Activated T-cell treated with anti-CD3 and anti-CD28 coated beads, Interleukin-2, amount 50 U/mL, for 72 hours (primary cell): Measurements from ENCODE around the gene RASL11A. TPM values are rescaled to one million over a fixed set of nuclear protein-coding genes. Genes with fewer than 3 reads are reported as not detected.
A peak's percentile ranks its signal among the peaks of the same experiment; 100 is the strongest.

Source experiments
- ATAC-seq, 2 donors: fragments of 150-1000 bp; cut with Tn5 transposase; replicated peaks in 1 of 2; 2 replicates each; pipeline ENCODE4 v1.10.0; 2021; ENCODE audit warnings: moderate library complexity in 2 of 2, mild to moderate bottlenecking in 1 of 2
- DNase-seq, 2 donors: peaks; one replicate each; pipeline ENCODE4 v3.0.0; 2021 to 2022; ENCODE audit warnings: mixed read lengths in 1 of 2
- H3K27ac Mint-ChIP-seq: one replicate; pipeline ENCODE4 v1.8.0; 2022; ENCODE audit warnings: mild to moderate bottlenecking, moderate library complexity, mixed read lengths
- H3K27me3 Mint-ChIP-seq: one replicate; pipeline ENCODE4 v1.8.0; 2022; ENCODE audit warnings: low read depth, mixed read lengths
- H3K36me3 Mint-ChIP-seq, 2 donors: one replicate each; pipeline ENCODE4 v1.8.0; 2022; ENCODE audit warnings: mixed read lengths in 2 of 2, mild to moderate bottlenecking in 1 of 2; ENCODE audit not compliant: insufficient read depth in 2 of 2
- H3K4me1 Mint-ChIP-seq: one replicate; pipeline ENCODE4 v1.8.0; 2022; ENCODE audit warnings: low read depth, mixed read lengths
- H3K4me3 Mint-ChIP-seq, 2 donors: one replicate each; pipeline ENCODE4 v1.8.0; 2022; ENCODE audit warnings: mild to moderate bottlenecking in 2 of 2, mixed read lengths in 2 of 2, moderate library complexity in 2 of 2
- H3K9me3 Mint-ChIP-seq, 2 donors: one replicate each; pipeline ENCODE4 v1.8.0; 2022; ENCODE audit warnings: mixed read lengths in 2 of 2
- total RNA-seq, 2 donors: library from RNA; stranded (reverse); gene quantifications; one replicate each; pipeline ENCODE4 v1.2.3, GENCODE V29; 2022

RASL11A gene
- total RNA-seq, 2 donors from 2014 or later, result 5.6 to 7.3 TPM

DNA sequence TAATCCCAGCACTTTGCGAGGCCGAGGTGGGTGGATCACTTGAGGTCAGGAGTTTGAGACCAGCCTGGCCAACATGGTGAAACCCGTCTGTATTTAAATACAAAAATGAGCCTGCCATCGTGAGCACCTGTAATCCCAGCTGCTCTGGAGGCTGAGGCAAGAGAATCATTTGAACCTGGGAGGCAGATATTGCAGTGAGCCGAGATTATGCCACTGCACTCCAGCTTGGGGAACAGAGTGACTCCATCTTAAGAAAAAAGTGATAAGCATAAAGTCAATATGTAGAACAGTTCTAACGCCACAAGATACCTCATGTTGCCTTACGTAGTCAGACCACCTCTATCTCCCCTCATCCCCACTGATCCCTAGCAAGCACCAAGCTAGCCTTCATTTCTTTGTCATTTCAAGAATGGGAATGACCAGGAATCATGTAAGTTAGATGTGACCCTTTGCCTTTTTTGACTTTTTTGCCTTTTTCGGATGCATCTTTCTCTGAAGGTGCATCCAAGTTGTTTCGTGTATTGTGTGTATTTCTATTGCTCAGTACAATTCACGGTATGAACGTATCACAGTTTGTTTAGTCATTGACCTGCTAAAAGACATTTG, 12.9 kb upstream of the RASL11A start:
- H3K9me3 Mint-ChIP-seq, result no peaks in the 10 kb centered on the region
- DNase-seq, result no peak
- H3K36me3 Mint-ChIP-seq, result peaks cover 20 to 40% of the 10 kb centered on the region in 2 donors
- ATAC-seq, result peak in 1 of 2 donors; percentile 13
- H3K4me3 Mint-ChIP-seq, result peak overlapping the region in 1 of 2 donors; percentile 57
- no peaks in the 10 kb centered on the region for H3K27me3 Mint-ChIP-seq
- H3K27ac Mint-ChIP-seq, result peak overlapping the region; percentile 92
- H3K4me1 Mint-ChIP-seq, result peaks cover 86% of the 10 kb centered on the region

DNA sequence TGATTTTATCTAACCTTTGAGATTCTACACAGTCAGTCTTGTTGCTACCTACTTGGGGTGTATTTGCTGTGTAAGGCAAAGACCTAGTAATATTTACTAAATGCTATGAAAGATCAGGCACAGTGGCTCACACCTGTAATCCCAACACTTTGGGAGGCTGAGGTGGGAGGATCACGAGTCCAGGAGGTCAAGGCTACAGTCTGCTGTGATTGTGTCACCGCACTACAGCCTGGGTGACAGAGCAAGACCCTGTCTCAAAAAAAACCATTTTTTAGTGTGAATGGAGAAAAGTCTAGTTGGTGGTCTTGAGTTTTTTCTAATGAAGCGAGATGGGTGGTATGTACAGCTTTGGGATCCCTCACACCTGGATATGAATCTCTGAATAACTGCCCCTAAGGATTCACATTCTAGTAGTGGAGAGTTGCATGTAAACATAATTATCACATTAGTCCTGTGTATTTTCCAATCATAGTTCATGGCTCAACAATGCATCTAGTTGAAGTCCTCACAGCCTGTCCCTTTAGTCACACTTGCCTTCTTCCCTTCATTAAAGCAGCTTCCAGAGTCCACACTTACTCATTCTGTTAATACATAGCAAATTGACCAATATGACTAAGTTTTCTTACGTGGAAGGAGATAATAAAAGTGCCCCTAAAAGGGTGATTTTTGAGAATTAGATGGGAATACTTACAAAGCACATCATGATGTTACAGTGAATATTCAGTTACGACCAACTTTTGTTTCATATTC, 11.8 kb upstream of the RASL11A start:
- peak; percentile 30 to 54 for ATAC-seq
- H3K4me3 Mint-ChIP-seq, result peak overlapping the region in 1 of 2 donors; percentile 57
- H3K27me3 Mint-ChIP-seq, result no peaks in the 10 kb centered on the region
- peak overlapping the region; percentile 92 for H3K27ac Mint-ChIP-seq
- no peaks in the 10 kb centered on the region for H3K9me3 Mint-ChIP-seq
- peaks cover 75% of the 10 kb centered on the region for H3K4me1 Mint-ChIP-seq
- DNase-seq, result no peak
- peaks cover 16 to 30% of the 10 kb centered on the region in 2 donors for H3K36me3 Mint-ChIP-seq

DNA sequence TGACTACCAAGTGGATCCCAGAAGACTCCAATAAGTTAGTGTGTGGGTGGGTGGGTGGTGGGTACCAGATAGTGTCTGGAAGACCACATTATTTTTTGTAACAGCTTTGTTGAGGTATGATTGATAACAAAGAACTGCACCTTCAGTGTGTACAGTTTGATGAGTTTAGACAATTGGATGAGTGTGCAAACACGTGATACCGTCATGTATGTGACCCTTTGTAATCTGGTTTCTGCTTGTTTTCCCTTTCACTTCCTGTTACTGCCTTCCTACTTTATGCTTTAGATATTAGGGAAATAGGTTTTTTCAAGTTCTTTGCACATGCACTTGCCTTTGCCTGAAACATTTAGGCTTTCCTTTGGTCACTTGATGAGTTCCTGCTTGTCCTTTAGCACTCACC, 10.8 kb upstream of the RASL11A start:
- Mint-ChIP-seq H3K36me3 (peaks cover 15 to 23% of the 10 kb centered on the region in 2 donors), H3K9me3 (no peaks in the 10 kb centered on the region), H3K4me1 (peaks cover 71% of the 10 kb centered on the region), H3K4me3 (peak overlapping the region in 1 of 2 donors; percentile 57), H3K27ac (peak overlapping the region; percentile 92), H3K27me3 (no peaks in the 10 kb centered on the region)
- ATAC-seq (peak; percentile 20 to 35), DNase-seq (no peak)

DNA sequence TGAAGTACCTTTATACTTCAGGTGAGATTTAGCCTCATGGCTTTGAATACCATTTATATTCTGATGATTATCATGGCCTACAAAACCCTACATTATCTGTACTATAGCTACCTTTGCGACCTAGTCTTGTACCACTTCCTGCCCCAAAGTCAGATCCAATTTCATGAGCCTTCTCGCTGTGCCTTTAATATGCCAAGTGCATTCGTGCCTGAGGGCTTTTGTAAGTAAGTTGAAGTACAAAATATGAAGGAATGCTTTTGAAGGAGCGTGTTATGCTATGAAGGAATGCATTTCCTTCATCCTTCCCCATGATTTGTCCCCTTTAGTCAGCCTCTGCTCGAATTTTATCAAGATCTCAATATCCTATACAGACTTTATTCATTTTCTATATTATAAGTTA, 9.2 kb upstream of the RASL11A start:
- Mint-ChIP-seq H3K27ac (peak overlapping the region; percentile 77), H3K9me3 (no peaks in the 10 kb centered on the region), H3K36me3 (peaks cover 15 to 17% of the 10 kb centered on the region in 2 donors), H3K4me1 (peaks cover 61% of the 10 kb centered on the region), H3K27me3 (no peaks in the 10 kb centered on the region), H3K4me3 (peak overlapping the region in 1 of 2 donors; percentile 16)
- DNase-seq (no peak), ATAC-seq (no peak)

DNA sequence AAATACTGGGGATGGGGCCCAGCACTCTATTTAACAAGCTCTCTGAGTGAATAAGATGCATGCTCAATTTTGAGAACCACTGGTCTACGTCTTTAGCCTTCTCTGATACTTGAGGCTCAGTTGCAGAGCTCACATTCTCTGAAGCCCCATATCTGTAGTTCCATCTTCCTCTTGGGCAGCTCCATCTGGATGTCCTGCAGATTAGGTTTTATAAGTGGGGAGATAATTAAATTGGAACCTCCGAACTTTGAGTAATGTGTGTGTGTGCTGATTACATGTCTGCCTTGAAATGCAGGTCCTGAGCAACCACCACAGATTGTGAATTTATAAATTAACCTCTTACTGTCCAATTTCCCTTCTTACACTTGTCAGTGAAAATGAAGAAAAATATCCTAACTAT, 7.2 kb upstream of the RASL11A start:
- peaks cover 40% of the 10 kb centered on the region for H3K4me1 Mint-ChIP-seq
- no peak for ATAC-seq
- no peak for DNase-seq
- no peak overlapping the region for H3K4me3 Mint-ChIP-seq
- peaks cover 11% of the 10 kb centered on the region in 2 donors for H3K36me3 Mint-ChIP-seq
- peak overlapping the region; percentile 20 for H3K27ac Mint-ChIP-seq
- no peaks in the 10 kb centered on the region for H3K9me3 Mint-ChIP-seq
- H3K27me3 Mint-ChIP-seq, result no peaks in the 10 kb centered on the region

DNA sequence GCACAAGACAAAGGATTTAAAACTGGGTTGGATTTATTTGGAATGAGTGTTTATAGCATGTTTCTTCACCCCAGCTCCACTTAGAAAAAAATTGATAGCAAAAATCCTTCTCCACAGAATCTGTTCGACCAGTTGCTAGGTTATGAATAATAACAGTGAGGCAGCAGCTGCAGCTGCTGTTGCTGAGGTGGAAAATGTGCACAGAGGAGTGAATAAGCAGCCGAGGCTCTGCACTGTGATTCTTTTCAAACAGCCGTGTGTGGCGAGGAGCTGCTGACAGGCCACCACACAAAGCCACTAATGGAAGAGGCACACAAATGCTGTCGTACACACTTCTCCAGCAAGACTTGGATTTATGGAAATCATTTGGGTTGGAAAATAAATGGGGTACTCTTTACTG, 6.4 kb upstream of the RASL11A start:
- H3K4me3 Mint-ChIP-seq, result no peak overlapping the region
- peaks cover 4 to 8% of the 10 kb centered on the region in 2 donors for H3K36me3 Mint-ChIP-seq

DNA sequence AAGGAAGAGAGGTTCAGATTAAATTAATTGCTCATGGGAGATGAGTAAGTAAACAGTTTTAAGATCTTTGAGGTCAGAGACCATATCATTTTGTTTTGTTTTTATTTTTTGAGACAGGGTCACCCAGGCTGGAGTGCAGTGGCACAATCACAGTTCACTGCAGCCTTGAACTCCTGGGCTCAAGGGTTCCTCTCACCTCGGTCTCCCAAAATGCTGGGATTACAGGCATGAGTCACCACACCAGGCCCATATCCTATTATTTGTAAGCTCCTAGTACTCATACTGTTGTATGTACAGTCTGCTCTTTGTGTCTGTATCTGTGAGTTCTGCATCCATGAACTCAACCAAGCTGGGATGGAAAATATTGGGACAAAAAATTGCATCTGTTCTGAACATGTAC, 6.0 kb upstream of the RASL11A start:
- peaks cover 3 to 8% of the 10 kb centered on the region in 2 donors for H3K36me3 Mint-ChIP-seq
- H3K27me3 Mint-ChIP-seq, result no peaks in the 10 kb centered on the region
- peak in 1 of 2 donors; percentile 18 for ATAC-seq
- H3K27ac Mint-ChIP-seq, result peak overlapping the region; percentile 71
- no peak overlapping the region for H3K4me3 Mint-ChIP-seq
- no peaks in the 10 kb centered on the region for H3K9me3 Mint-ChIP-seq
- H3K4me1 Mint-ChIP-seq, result peaks cover 28% of the 10 kb centered on the region
- DNase-seq, result no peak

More for the DNA sequence above, 6.4 kb upstream of the RASL11A start:
- H3K9me3 Mint-ChIP-seq, result no peaks in the 10 kb centered on the region
- peaks cover 33% of the 10 kb centered on the region for H3K4me1 Mint-ChIP-seq
- H3K27ac Mint-ChIP-seq, result peak overlapping the region; percentile 71
- H3K27me3 Mint-ChIP-seq, result no peaks in the 10 kb centered on the region
- no peak for DNase-seq
- ATAC-seq, result peak in 1 of 2 donors; percentile 46

DNA sequence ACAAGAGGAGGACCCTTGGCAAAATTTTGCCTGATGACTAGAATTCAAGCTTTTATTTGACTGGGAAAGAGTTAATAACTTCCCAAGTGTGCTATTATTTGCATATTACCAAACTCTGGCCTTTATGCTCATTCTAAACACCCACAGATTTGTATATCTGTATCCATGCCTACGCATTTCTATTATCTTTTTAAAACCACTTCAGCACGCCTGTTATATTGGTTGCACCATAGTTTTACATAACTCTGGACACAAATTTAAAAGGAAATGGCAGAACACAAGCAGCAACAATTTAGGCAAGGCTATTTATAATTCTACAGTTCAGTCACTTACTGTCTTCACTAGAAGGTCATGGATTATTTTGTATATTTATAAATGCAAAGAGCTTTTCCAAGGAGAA, 3.7 kb upstream of the RASL11A start:
- DNase-seq (no peak), ATAC-seq (no peak)
- no peak overlapping the region for H3K27ac Mint-ChIP-seq

DNA sequence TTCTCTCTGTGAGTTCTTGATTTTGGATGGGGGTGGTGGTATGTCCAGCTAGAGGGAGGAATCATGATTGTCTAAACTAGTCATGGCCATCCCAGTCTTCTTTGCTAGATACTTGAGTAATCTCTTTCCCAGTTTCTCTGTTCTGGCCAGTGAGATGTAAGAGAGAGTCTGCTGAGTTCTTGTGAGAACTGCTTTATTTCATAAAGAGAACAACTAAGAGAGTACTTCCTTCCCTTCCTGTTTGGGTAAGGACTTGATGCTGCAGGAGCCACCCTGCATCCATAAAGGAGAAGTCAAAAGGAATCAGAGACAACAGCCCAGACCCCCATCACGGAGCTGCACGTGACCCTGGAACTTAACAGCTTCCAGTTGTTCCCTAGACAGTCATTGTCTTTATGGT, 3.0 kb upstream of the RASL11A start:
- Mint-ChIP-seq H3K27me3 (no peaks in the 10 kb centered on the region), H3K36me3 (peaks cover 0 to 5% of the 10 kb centered on the region in 2 donors), H3K27ac (no peak overlapping the region), H3K4me3 (no peak overlapping the region), H3K9me3 (no peaks in the 10 kb centered on the region), H3K4me1 (peaks cover 18% of the 10 kb centered on the region)
- no peak for ATAC-seq
- DNase-seq, result no peak

More for the DNA sequence above, 3.7 kb upstream of the RASL11A start:
- no peaks in the 10 kb centered on the region for H3K27me3 Mint-ChIP-seq
- H3K4me3 Mint-ChIP-seq, result no peak overlapping the region
- peaks cover 19% of the 10 kb centered on the region for H3K4me1 Mint-ChIP-seq
- peaks cover 0 to 5% of the 10 kb centered on the region in 2 donors for H3K36me3 Mint-ChIP-seq
- no peaks in the 10 kb centered on the region for H3K9me3 Mint-ChIP-seq

DNA sequence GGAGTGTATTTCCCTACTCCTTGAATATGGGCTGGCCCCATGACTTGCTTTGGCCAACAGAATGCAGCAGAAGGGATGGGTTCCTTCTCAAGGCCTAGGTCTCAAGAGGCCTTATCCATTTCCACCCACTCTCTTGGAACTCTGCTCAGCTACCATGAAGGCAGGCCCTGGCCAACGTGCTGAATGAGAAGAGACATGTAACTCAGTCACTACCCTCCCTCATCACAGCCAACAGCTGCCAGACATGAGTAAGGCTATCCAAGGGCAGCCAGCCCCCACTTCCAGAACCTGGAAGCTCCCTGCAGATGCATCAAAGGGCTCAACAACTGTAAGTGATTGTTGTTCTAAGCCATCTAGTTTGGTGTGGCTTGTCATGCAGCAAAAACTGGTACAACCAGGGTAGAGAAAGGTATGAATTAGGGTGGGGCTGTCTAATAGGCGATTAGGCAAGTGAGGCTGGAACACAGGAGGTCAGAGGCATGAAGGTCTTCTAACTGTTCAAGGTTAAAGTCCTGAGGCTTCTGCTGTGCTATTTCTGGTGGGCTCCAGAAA, 1.4 kb upstream of the RASL11A start:
- H3K27ac Mint-ChIP-seq, result no peak overlapping the region
- no peak for DNase-seq
- H3K9me3 Mint-ChIP-seq, result no peaks in the 10 kb centered on the region
- H3K36me3 Mint-ChIP-seq, result peaks cover 0 to 2% of the 10 kb centered on the region in 2 donors
- H3K4me1 Mint-ChIP-seq, result peaks cover 18% of the 10 kb centered on the region
- H3K27me3 Mint-ChIP-seq, result no peaks in the 10 kb centered on the region
- no peak overlapping the region for H3K4me3 Mint-ChIP-seq
- no peak for ATAC-seq

DNA sequence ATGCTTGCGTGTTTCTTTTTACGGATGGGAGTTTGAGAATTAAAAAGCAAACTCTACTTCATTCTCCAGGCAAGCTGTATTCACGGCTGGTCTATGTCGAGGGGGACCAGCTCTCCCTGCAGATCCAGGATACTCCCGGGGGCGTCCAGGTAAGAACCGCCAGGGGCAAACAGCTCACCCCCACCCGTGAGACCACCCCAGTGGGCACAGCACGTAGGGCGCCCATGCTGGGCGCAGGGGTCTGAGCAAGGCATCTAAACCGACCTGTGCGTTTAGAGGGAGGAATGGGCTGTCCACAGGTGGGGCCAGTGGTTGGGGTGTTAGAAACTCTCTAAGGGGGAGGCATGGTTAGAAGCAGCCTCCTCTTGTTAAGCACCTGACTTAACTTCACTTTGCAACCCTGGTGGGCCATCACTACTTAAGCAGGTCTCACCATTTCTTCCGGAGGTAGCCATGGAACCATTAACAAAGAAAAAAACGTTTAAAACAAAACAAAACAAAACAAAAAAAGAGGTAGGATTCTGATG, 1.0 kb downstream of the RASL11A start:
- no peaks in the 10 kb centered on the region for H3K9me3 Mint-ChIP-seq
- H3K27me3 Mint-ChIP-seq, result peaks cover 7% of the 10 kb centered on the region
- no peak overlapping the region for H3K27ac Mint-ChIP-seq
- no peak for DNase-seq
- peaks cover 12% of the 10 kb centered on the region for H3K4me1 Mint-ChIP-seq
- ATAC-seq, result no peak
- H3K36me3 Mint-ChIP-seq, result peaks cover 0 to 2% of the 10 kb centered on the region in 2 donors
- peak overlapping the region; percentile 89 to 90 for H3K4me3 Mint-ChIP-seq

DNA sequence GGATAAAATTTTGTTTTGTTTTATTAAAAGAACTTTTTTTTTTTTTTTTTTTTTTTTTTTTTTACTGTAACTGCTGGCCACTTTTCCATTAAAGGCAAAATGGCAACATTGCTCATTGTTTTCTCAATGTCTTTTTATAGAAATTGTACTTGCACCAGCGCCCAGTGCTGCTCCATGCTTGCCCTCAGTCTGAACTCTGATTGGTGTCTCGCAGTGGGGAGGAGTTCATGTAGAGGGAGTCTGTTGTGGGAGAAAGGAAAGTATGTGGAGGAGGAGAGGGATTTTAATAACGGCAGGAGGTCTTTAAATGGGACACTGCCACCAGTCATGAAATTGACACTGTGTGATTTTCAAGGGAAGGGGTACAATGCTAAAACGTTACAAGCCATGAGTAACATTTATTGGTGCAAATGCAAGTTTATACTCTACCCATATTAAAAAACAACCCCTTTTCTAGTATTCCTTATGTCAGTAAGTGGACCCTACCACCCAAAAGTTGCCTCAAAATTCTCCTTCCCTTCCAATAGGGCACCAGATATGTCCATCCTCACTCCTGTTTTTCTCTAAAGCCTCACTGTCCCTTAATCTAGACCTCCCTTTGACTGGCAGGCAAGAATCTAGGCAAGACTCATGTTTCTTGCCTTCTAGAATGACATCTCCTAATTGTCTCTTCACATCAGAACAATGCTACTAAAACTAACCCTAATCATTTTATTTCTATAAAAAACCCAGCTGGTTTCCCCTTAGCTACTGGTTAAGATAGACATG, 3.2 kb downstream of the RASL11A start:
- DNase-seq, result no peak

More for the DNA sequence above, 3.2 kb downstream of the RASL11A start:
- H3K27me3 Mint-ChIP-seq, result peaks cover 7% of the 10 kb centered on the region
- H3K27ac Mint-ChIP-seq, result no peak overlapping the region
- H3K36me3 Mint-ChIP-seq, result peaks cover 0 to 2% of the 10 kb centered on the region in 2 donors
- H3K9me3 Mint-ChIP-seq, result no peaks in the 10 kb centered on the region
- no peak for ATAC-seq
- H3K4me3 Mint-ChIP-seq, result no peak overlapping the region
- H3K4me1 Mint-ChIP-seq, result peaks cover 12% of the 10 kb centered on the region
